GM12878 (cell line): Measurements from ENCODE around the gene PPP2R1A.

Experiments
- CTCF ChIP-seq, 3 experiments: IDR thresholded peaks in 2 of 3; conservative IDR thresholded peaks in 1 of 3; 2 replicates each; pipeline ENCODE4 v1.5.1; 2011; ENCODE audit warnings: low read depth in 3 of 3, low read length in 3 of 3, mild to moderate bottlenecking in 3 of 3, control low read depth in 2 of 3, moderate library complexity in 2 of 3, inconsistent platforms in 1 of 3, mixed read lengths in 1 of 3; ENCODE audit not compliant: control insufficient read depth in 2 of 3, insufficient read depth in 1 of 3; ENCODE audit errors: extremely low read depth in 1 of 3
- EP300 ChIP-seq, 2 experiments: fragments of 150-350 bp in 1 of 2; IDR thresholded peaks; 2 replicates each; pipeline ENCODE4 v1.6.1; 2011 to 2012; ENCODE audit warnings: low read depth in 2 of 2, low read length in 2 of 2, borderline replicate concordance in 1 of 2, improper control_type of control experiment in 1 of 2, inconsistent platforms in 1 of 2; ENCODE audit not compliant: control insufficient read depth in 1 of 2
- FOXM1 ChIP-seq: IDR thresholded peaks from 2 replicates; pipeline ENCODE4 v1.6.1; 2012; ENCODE audit warnings: low read depth, mild to moderate bottlenecking, inconsistent platforms, low read length, moderate library complexity
- HDGF ChIP-seq: fragments of 450-650 bp; IDR thresholded peaks from 2 replicates; pipeline ENCODE4 v1.6.1; 2016; ENCODE audit warnings: antibody characterized with exemption
- KDM1A ChIP-seq: fragments of 200-600 bp; sonication (generic); IDR thresholded peaks from 2 replicates; pipeline ENCODE4 v1.6.1; 2016; ENCODE audit warnings: borderline replicate concordance
- MXI1 ChIP-seq: fragments of 150-350 bp; IDR thresholded peaks from 2 replicates; pipeline ENCODE4 v1.6.1; 2011; ENCODE audit warnings: low read depth, mild to moderate bottlenecking, inconsistent platforms, low read length, improper control_type of control experiment
- POLR2A ChIP-seq: IDR thresholded peaks from 2 replicates; pipeline ENCODE4 v1.6.1; 2011; ENCODE audit warnings: low read depth, mild to moderate bottlenecking, low read length
- RUNX3 ChIP-seq: IDR thresholded peaks from 2 replicates; pipeline ENCODE4 v1.6.1; 2012; ENCODE audit warnings: low read length, inconsistent platforms
- SIN3A ChIP-seq: IDR thresholded peaks from 2 replicates; pipeline ENCODE4 v1.6.1; 2012; ENCODE audit warnings: low read depth, low read length, improper control_type of control experiment
- ZZZ3 ChIP-seq: IDR thresholded peaks from 2 replicates; pipeline ENCODE4 v1.6.1; 2011; ENCODE audit warnings: low read depth; ENCODE audit not compliant: control insufficient read depth, insufficient read length
- TF ChIP-seq, protein P1 (sequence below): IDR thresholded peaks from 2 replicates; pipeline ENCODE4 v1.6.1; 2011; ENCODE audit warnings: low read depth, low read length, improper control_type of control experiment, borderline replicate concordance

GRCh38 chr19:52221831-52222375 is 32.1 kb downstream of the PPP2R1A start:
- TF ChIP-seq HDGF = no peak
- 0 out of 2 replicates have a peak, but pooled peaks have one; percentile 32 for TF ChIP-seq POLR2A
- TF ChIP-seq ZZZ3 = no peak
- no peak for TF ChIP-seq CTCF (IDR thresholded peaks at IDR 0.05 in 2 of 3, conservative IDR thresholded peaks at IDR 0.05 in 1 of 3; ENCODE audit: control insufficient read depth in 2 of 3, extremely low read depth in 1 of 3, insufficient read depth in 1 of 3, low read depth in 3 of 3, low read length in 3 of 3)
- TF ChIP-seq, protein P1, sequence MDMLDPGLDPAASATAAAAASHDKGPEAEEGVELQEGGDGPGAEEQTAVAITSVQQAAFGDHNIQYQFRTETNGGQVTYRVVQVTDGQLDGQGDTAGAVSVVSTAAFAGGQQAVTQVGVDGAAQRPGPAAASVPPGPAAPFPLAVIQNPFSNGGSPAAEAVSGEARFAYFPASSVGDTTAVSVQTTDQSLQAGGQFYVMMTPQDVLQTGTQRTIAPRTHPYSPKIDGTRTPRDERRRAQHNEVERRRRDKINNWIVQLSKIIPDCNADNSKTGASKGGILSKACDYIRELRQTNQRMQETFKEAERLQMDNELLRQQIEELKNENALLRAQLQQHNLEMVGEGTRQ = no peak
- TF ChIP-seq RUNX3 = no peak
- TF ChIP-seq FOXM1 = no peak
- no peak for TF ChIP-seq MXI1
- no peak for TF ChIP-seq SIN3A
- no peak for TF ChIP-seq KDM1A
- TF ChIP-seq EP300 (IDR thresholded peaks at IDR 0.05; ENCODE audit: borderline replicate concordance in 1 of 2, control insufficient read depth in 1 of 2, low read depth in 2 of 2, low read length in 2 of 2) = no peak
